ENCODE results near the gene PARP6.
A peak's percentile ranks its signal among the peaks of the same experiment; 100 is the strongest.
"Not testable (repeated sequence)": the region's sequence is repeated elsewhere in the genome, so short reads cannot be mapped to it uniquely, and the experiment has no call there.

PARP6 gene

DNA sequence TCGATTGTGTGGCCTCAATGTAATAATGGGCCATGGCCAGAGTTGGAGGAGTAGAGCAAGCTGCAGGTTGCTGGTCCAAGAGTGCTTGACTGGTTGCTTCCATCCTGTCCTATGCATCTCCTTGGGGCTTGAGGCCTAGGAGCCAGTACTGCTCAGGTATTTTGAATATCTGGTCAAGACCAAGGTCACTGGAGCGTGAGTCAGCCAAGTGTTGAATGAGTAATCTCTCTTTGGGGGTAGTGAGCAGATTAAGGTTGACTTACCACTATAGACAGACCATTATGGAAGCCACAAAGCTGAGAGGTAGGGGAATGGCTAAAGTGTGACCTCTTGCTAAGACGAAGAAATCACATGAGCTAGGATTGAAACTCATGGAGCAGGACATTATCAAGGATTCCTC is 9.4 kb upstream of the PARP6 start:
- DNase-seq (ENCODE audit: low read depth in 2 of 2, low spot score in 1 of 2) = no peak

- no peak for DNase-seq (ENCODE audit: low read depth in 2 of 2, low spot score in 1 of 2)
Measured at GRCh38 chr15:72280751-72281150, 8.4 kb upstream of the PARP6 start.

- DNase-seq (ENCODE audit: low read depth in 2 of 2, low spot score in 1 of 2) = no peak
Measured at GRCh38 chr15:72278737-72279136, 6.4 kb upstream of the PARP6 start.

GRCh38 chr15:72276326-72276700 is 4.0 kb upstream of the PARP6 start:
- DNase-seq (ENCODE audit: low read depth in 2 of 2, low spot score in 1 of 2) = no peak

DNA sequence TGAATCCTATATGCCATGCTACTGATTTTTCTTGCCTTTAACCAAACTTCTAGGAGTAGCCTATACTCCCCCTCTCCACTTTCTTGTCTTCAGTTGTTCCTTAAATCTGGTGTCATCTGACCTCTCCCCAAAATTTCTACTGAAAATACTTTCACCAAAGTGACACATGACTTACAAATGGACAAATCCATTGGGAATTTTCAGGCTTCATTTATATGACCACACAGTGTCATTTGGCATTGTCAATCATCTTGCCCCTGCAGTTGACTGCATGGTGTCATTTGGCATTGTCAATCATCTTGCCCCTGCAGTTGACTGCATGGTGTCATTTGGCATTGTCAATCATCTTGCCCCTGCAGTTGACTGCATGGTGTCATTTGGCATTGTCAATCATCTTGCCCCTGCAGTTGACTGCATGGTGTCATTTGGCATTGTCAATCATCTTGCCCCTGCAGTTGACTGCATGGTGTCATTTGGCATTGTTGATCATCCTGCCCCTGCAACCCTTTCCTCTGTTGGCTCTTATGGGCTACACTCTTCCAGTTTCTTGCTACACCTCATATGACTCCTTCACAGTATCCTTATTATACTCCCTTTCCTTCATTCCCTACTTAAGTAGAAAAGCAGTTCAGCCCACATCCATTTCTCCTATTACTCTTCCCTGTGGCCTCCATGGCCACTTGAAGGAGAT is 3.4 kb upstream of the PARP6 start:
- not testable (repeated sequence) for DNase-seq (ENCODE audit: low read depth in 2 of 2, low spot score in 1 of 2)

DNA sequence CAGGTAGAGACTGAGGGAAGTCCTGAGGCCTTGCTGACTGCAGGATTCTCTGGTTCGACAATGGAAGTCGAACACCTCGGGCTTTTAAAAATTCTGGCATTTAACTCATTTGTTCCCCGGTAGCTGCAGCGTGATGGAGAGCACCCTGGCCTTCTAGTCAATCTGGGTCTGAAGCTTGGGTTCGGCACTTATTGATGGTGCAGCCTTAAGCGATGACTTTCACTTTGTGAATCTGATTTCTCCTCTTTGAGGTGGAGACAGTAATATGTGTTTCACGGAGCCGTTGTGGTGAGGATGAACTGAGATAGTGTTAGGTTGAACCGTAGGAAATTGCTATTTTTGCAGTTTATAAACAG is 621 bp upstream of the PARP6 start:
- DNase-seq (ENCODE audit: low read depth in 2 of 2, low spot score in 1 of 2) = no peak

GRCh38 chr15:72271895-72272212 is 500 bp downstream of the PARP6 start:
- peak in 1 of 2 donors; percentile 5 for DNase-seq (ENCODE audit: low read depth in 2 of 2, low spot score in 1 of 2)

GRCh38 chr15:72271221-72271620 is 1.1 kb downstream of the PARP6 start:
- no peak for DNase-seq (ENCODE audit: low read depth in 2 of 2, low spot score in 1 of 2)

- DNase-seq (ENCODE audit: low read depth in 2 of 2, low spot score in 1 of 2) = no peak
Measured at GRCh38 chr15:72269739-72270138, 2.6 kb downstream of the PARP6 start.

GRCh38 chr15:72265031-72265430 is 7.3 kb downstream of the PARP6 start:
- DNase-seq (ENCODE audit: low read depth in 2 of 2, low spot score in 1 of 2) = no peak

- DNase-seq (ENCODE audit: low read depth in 2 of 2, low spot score in 1 of 2) = no peak
Measured at GRCh38 chr15:72252663-72253299, 19.6 kb downstream of the PARP6 start.

DNA sequence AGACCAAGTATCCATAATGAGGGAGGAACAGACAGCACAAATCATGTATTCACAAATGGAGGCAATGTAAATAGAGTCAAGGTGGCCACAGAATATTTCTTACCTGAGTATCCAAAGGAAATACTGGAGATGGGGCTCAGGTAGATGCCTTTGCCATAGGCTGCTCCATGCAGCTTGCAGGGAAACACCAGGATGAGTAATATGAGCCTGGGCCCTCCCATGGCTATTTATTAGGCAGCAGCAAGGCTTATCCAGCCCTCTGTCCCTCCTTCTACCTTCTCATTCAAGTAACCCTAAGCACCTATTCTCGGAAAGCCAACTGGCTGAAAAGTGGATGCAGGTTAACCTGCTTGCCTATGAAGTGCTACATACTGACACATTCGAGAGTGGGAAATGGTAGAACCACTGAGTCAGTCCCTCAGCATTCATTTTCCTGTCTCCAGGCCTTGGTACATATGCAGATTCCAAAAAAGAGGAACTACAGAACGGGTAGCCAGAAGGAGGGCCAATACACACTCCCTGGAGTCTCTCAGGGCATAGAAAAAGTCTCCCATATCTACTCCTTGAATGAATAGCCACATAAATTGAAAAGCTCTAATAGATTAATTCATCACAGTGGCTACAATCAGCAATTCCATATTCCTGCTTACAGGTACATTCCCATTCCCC is 23.1 kb downstream of the PARP6 start:
- no peak for DNase-seq (ENCODE audit: low read depth in 2 of 2, low spot score in 1 of 2)

- no peak for DNase-seq (ENCODE audit: low read depth in 2 of 2, low spot score in 1 of 2)
Measured at GRCh38 chr15:72248514-72248913, 23.8 kb downstream of the PARP6 start.

- DNase-seq (ENCODE audit: low read depth in 2 of 2, low spot score in 1 of 2) = no peak
Measured at GRCh38 chr15:72242775-72243370, 29.5 kb downstream of the PARP6 start.

GRCh38 chr15:72239652-72240051 is 32.7 kb downstream of the PARP6 start:
- DNase-seq (ENCODE audit: low read depth in 2 of 2, low spot score in 1 of 2) = no peak

DNA sequence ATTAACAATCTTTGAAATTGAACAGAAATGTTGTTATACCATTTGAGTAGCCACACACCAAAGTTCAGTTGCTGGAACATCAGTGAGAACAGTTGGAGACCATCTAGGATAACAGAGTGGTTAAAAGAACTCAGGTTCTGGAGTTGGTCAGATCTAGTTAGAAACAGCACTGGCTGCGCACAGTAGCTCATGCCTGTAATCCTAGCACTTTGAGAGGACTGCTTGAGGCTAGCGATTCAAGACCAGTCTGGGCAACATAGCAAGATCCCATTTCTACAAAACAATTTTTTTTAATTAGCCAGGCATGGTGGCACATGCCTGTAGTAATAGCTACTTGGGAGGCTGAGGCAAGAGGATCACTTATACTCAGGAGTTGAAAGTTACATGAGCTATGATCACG is 33.8 kb downstream of the PARP6 start:
- DNase-seq (ENCODE audit: low read depth in 2 of 2, low spot score in 1 of 2) = no peak

DNA sequence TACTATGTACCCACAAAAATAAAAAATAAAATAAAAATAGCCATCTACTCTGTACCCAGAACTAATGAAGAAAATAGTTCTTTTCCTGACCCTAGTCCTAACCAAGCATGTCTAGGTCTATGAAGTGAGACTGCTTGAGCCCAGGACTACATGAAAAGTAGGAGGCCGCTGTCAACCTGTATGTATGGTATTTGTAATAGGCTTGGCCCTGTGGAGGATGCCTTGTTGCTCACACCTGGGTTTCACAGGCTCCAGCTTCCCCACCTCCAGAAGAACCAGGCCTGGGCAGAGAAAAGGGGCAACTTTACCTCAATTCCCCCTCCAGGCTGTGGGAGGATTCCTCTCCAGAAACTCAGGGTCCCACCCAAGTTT is 34.5 kb downstream of the PARP6 start:
- no peak for DNase-seq (ENCODE audit: low read depth in 2 of 2, low spot score in 1 of 2)

DNA sequence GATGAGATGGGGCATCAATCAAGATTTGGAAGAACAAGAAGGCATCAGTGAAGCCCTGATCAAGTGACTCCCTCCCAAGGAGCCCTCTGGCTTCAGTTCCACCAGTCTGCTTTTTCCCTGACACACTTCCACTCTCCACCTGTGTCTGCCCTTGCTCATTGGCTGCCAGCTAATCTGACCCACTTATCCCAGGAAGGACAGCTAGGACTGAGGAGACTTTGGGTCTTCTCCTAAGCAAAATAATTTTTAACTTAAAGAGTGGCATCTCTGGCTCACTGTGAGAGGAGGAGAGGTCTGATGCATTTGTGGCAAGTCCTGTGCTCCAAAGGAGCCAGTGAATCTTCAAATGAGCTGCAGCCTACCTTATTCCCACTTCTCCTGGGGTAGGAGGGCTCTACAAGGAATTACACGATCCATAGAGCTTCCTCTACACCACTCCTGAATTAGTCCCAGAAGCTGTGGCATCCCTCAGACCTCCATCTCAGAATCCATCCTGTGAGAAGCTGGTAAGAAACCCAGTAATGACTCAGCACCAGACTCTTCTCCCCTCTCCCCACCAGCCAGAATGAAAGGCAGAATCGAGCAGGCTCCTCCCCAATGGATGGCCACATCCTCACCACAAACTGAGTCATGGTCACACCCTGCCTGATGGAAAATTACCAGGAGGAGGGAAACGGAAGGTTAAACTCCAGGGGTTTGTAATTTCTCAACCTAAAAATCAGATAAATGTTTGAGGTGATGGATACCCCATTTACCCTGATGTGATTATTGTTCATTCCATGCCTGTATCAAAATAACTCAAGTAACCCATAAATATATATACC is 35.1 kb downstream of the PARP6 start:
- no peak for DNase-seq (ENCODE audit: low read depth in 2 of 2, low spot score in 1 of 2)

DNA sequence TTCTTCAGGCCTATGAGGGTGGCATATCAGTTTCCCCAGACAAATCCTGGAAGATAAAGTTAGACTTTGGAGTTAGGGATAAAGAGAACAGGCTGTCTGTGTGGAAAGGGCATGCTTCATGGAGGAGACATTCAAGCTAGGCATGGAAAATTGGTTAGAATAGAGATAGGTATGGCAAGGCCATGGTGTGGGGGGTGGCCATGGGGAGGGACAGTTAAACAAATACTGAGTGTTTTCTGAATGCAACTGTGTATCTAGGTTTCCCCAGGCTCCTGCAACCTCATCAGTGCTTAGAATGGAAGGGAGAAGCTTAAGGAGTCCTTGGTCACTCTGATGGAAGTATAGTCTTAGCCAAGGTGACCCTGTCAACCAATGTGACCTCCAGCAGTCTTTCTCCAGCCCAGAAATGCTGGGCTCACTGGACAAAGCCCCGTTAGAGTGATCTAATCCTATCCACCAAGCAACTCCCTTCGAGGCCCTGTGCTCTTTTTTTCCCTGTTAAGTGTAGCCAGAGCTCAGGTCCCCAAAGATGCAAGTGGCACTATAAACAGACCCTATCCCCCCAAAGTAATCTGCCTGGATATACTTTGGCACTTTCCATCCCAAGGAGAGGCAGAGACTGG is 35.9 kb downstream of the PARP6 start:
- DNase-seq (ENCODE audit: low read depth in 2 of 2, low spot score in 1 of 2) = no peak

- DNase-seq (ENCODE audit: low read depth in 2 of 2, low spot score in 1 of 2) = no peak
Measured at GRCh38 chr15:72235298-72235697, 37.1 kb downstream of the PARP6 start.

DNA sequence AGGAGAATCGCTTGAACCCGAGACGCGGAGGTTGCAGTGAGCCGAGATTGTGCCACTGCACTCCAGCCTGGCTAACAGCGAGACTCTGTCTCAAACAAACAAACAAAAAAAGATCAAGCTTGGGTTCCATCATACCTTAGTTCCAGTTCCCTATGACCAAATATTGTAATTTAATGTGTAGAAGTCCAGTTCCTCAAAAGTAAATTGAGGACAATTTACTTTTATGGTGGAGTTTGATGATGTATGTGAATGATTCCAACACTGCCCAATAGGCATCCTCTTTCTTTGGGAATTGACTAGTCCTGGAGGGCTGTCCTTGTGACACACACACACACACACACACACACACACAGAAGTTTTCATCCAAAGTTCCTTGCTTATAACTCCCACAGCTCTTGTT is 38.6 kb downstream of the PARP6 start:
- DNase-seq (ENCODE audit: low read depth in 2 of 2, low spot score in 1 of 2) = no peak

Measured in stimulated activated CD8-positive, alpha-beta memory T cell treated with anti-CD3 and anti-CD28 coated beads, Interleukin-4, amount 100 ng/mL, for 1 hour (primary cell).